Tibial artery (tissue), 4 donors: ENCODE measurements around the gene LHPP.

Experiments
- DNase-seq, 2 donors: peaks; one replicate each; pipeline ENCODE4 v3.0.0-alpha.2; 2019
- H3K27ac ChIP-seq, 2 donors: fragments of 200-600 bp; sonication (generic) in 1 of 2; 1 replicate in 1 of 2; 2 replicates in 1 of 2; pipeline ENCODE4 v1.5.1; 2018 to 2019; ENCODE audit warnings: mild to moderate bottlenecking in 1 of 2
- H3K27me3 ChIP-seq, 2 donors: fragments of 200-600 bp; sonication (generic) in 1 of 2; one replicate each; pipeline versions ENCODE4 v1.5.1 to v1.6.0; 2016 to 2019
- H3K36me3 ChIP-seq, 3 donors: fragments of 200-600 bp; sonication (generic) in 2 of 3; one replicate each; pipeline ENCODE4 v1.5.1; 2016 to 2019; ENCODE audit warnings: mild to moderate bottlenecking in 2 of 3
- H3K4me1 ChIP-seq, 4 donors: fragments of 200-600 bp; sonication (generic) in 2 of 4; 1 replicate in 3 of 4; 2 replicates in 1 of 4; pipeline ENCODE4 v1.5.1; 2016 to 2019
- H3K4me3 ChIP-seq, 2 donors: fragments of 200-600 bp; sonication (generic) in 1 of 2; 1 replicate in 1 of 2; 2 replicates in 1 of 2; pipeline ENCODE4 v1.5.1; 2018 to 2019; ENCODE audit warnings: mild to moderate bottlenecking in 2 of 2
- H3K9me3 ChIP-seq, 3 donors: fragments of 200-600 bp; sonication (generic) in 1 of 3; one replicate each; pipeline ENCODE4 v1.5.1; 2016 to 2019
- intact Hi-C: fragments of 100-400 bp; cut with DNase I; formaldehyde crosslinking; loops from one replicate; pipeline ENCODE4 v1.15.0; 2023; ENCODE audit warnings: low total_unique reads
- TF ChIP-seq, protein P1 (sequence below), 2 experiments: fragments of 200-600 bp in 1 of 2; fragments of 450-650 bp in 1 of 2; IDR thresholded peaks; one replicate each; pipeline ENCODE4 v1.5.1; 2017 to 2019; ENCODE audit warnings: antibody characterized with exemption in 2 of 2, mild to moderate bottlenecking in 1 of 2, moderate library complexity in 1 of 2

Gene LHPP

GRCh38 chr10:124601016-124601415, 139.4 kb downstream of the LHPP start:
- no peaks in the 10 kb centered on the region for H3K36me3 ChIP-seq
- H3K27ac ChIP-seq, result no peak overlapping the region
- H3K4me1 ChIP-seq, result no peaks in the 10 kb centered on the region
- no peak for DNase-seq
- TF ChIP-seq, protein P1, sequence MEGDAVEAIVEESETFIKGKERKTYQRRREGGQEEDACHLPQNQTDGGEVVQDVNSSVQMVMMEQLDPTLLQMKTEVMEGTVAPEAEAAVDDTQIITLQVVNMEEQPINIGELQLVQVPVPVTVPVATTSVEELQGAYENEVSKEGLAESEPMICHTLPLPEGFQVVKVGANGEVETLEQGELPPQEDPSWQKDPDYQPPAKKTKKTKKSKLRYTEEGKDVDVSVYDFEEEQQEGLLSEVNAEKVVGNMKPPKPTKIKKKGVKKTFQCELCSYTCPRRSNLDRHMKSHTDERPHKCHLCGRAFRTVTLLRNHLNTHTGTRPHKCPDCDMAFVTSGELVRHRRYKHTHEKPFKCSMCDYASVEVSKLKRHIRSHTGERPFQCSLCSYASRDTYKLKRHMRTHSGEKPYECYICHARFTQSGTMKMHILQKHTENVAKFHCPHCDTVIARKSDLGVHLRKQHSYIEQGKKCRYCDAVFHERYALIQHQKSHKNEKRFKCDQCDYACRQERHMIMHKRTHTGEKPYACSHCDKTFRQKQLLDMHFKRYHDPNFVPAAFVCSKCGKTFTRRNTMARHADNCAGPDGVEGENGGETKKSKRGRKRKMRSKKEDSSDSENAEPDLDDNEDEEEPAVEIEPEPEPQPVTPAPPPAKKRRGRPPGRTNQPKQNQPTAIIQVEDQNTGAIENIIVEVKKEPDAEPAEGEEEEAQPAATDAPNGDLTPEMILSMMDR (IDR thresholded peaks at IDR 0.05), result no peak
- no peaks in the 10 kb centered on the region for H3K27me3 ChIP-seq
- H3K9me3 ChIP-seq, result no peaks in the 10 kb centered on the region
- intact Hi-C loops, result no loop called here
- no peak overlapping the region for H3K4me3 ChIP-seq

- no peak for DNase-seq
- Histone ChIP-seq H3K4me3 (no peak overlapping the region), H3K9me3 (no peaks in the 10 kb centered on the region), H3K27ac (no peak overlapping the region), H3K4me1 (no peaks in the 10 kb centered on the region), H3K36me3 (no peaks in the 10 kb centered on the region), H3K27me3 (no peaks in the 10 kb centered on the region)
- intact Hi-C loops, result no loop called here
- TF ChIP-seq, protein P1 (IDR thresholded peaks at IDR 0.05), result no peak
These were observed 140.0 kb downstream of the LHPP start for GRCh38 chr10:124601431-124602120.

DNA sequence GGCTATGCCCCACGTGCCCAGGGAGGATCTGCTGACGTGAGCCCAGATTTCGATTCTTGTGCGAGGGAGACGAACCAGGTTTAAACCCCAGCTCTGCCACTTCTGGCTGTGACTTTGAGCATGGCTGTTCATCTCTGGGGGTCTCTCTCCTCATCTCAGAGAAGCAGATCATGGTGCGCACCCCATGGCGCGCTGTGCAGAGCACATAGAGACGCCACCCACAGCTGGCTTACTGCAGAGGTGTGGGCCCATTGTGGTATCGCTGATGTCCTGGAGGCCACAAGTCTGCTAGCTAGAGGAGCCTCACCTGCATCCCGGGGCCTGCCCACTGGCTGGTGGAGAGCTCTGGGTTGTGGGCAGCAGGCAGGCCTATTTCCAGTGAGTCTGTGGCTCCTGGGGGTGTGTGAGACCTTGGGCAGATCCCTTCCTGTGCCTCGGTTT, 140.5 kb downstream of the LHPP start:
- no peak for DNase-seq
- H3K4me1 ChIP-seq, result no peaks in the 10 kb centered on the region
- H3K36me3 ChIP-seq, result no peaks in the 10 kb centered on the region
- no peak overlapping the region for H3K27ac ChIP-seq
- no peak overlapping the region for H3K4me3 ChIP-seq
- intact Hi-C loops, result no loop called here
- no peaks in the 10 kb centered on the region for H3K27me3 ChIP-seq
- H3K9me3 ChIP-seq, result no peaks in the 10 kb centered on the region
- TF ChIP-seq, protein P1 (IDR thresholded peaks at IDR 0.05), result no peak

DNA sequence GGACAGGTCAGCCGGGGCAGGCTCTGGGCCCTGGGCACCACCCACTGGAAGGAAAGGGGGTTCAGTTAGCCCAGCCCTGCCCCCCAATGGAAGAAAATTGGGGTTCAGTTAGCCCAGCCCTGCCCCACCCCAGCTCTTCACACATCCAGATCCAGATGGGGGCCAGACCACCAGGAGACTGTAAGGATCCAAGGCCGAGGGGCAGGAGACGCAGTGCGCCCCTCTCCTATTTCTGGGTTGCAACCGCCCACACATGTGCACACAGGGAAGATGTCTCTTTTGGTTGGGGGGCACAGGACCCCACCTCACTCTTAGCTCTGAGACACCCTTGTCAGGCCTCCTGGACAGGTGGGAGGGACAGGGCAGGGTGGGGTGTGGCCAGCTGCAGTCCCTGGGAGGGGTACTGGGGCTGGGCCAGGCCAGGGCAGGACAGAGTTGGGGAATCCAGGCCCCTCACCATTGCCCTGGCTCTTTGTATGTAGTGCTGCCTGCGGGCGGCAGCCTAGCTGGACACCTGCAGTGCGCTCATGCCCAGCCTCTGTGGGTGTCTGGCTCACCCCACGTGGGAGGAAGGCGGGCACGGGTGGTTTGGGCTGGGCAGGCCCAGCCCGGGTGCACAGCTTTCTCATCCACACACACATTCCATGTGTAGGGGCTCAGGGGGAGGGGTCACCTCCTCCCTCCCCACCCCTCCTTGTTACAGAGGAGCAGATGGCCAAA, 141.2 kb downstream of the LHPP start:
- H3K27ac ChIP-seq, result no peak overlapping the region
- no peak for DNase-seq
- no peaks in the 10 kb centered on the region for H3K27me3 ChIP-seq
- no peaks in the 10 kb centered on the region for H3K36me3 ChIP-seq
- no peaks in the 10 kb centered on the region for H3K9me3 ChIP-seq
- H3K4me1 ChIP-seq, result no peaks in the 10 kb centered on the region
- TF ChIP-seq, protein P1 (IDR thresholded peaks at IDR 0.05), result no peak
- no peak overlapping the region for H3K4me3 ChIP-seq
- intact Hi-C loops, result no loop called here

GRCh38 chr10:124603376-124604213, 142.0 kb downstream of the LHPP start:
- no peak for DNase-seq
- intact Hi-C loops, result no loop called here
- Histone ChIP-seq H3K27me3 (no peaks in the 10 kb centered on the region), H3K27ac (no peak overlapping the region), H3K9me3 (no peaks in the 10 kb centered on the region), H3K4me3 (no peak overlapping the region), H3K36me3 (no peaks in the 10 kb centered on the region), H3K4me1 (no peaks in the 10 kb centered on the region)
- TF ChIP-seq, protein P1 (IDR thresholded peaks at IDR 0.05), result no peak
